SKM-1 (cell line): ENCODE results near the gene OR2A25.
"Not testable (repeated sequence)": the region's sequence is repeated elsewhere in the genome, so short reads cannot be mapped to it uniquely, and the experiment has no call there.

ENCODE experiments used
- DNase-seq: peaks from one replicate; lab custom pipeline; 2025; ENCODE audit not compliant: unreplicated experiment; lab: John Stamatoyannopoulos, UW

The OR2A25 gene

GRCh38 chr7:144069511-144069910, at the start of gene OR2A25:
Gene OR2A25, plus strand, starts transcription at chr7:144069811. Its CDS starts 4,409 bp downstream, at chr7:144074220.
- DNase-seq = no peak

DNA sequence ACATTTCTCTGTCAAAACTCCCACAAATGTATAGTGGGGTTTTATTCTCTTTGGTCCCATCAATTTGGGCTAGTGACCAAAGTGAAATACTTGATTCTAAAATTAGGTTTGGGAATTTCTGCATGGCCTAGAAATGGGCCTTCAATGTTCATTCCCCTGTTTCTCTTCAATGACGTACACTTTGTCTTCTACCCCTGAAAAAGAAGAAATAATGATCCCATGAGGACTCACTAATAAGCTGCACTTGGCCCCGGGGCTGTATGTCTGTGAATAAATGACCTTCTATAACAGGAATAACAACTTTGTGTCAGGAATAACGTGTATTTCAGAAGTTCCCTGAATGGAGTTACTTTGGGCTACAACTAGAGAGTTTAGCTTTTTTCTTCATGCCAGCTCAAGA, 49.3 kb upstream of the OR2A25 start:
- DNase-seq = no peak

DNA sequence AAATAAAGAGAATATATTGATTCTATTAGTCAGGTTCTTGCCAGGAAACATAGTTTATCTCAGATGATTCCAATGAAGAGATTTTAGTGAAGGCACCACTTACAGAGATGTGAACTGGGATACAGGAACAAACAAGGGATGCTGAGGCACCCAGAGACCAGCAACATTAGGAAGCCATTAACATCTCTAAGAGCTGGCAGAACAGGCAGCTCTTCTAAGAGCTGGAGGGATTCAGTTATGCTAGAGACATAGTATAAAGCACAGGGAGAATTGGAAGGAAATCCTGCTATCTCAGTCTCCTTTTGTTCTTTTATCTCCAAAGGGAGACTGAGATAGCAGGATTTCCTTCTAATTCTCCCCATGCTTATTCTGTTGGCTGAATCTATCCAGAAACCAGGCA, 47.4 kb upstream of the OR2A25 start:
- DNase-seq = no peak

GRCh38 chr7:144023171-144023827, 46.3 kb upstream of the OR2A25 start:
- no peak for DNase-seq

GRCh38 chr7:144024213-144024612, 45.4 kb upstream of the OR2A25 start:
- no peak for DNase-seq

DNA sequence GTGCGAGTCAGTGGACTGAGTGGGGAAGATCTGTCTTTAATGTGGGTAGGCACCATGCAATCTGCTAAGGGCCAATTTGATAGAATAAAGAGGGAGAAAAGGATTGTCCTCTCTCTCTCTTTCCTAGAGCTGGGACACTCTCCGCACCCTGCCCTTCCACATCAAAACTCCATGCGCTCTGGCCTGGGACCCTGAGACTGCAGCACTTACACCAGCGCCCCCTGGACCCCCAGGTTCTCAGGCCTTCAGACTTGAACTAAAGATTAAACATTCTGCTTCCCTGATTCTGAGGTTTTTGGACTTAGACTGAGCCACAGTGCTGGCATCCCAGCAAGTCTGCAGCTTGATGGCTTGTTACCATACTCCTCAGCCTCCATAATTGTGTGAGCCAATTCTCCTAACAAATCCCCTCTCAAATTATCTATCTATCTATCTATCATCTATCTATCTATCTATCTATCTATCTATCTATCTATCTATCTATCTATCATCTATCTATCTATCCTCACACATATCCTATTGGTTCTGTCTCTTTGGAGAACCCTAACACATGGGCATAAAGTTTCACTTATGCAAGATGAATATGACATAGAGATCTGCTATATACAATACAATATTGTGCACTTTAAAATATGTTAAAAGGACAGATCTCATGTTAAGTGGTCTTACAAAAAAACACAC, 43.3 kb upstream of the OR2A25 start:
- no peak for DNase-seq

DNA sequence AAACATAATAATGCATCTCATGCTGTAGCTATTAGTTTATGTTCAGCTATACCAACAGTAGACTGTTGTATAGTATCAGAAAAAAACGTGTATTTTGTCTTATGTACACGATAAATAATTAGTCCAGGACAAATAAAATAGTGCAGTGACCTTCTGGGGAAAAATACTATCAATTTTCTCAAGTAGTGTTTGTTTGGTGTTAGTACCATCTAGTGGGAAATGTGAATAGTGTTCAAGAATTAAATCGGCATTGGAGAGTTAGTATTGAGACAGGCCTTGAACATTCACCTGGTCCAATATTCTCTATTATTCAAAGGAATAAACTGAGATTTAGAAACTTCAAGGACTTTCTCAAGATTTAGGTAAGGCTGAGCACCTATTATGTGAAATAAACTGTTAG, 42.5 kb upstream of the OR2A25 start:
- DNase-seq = no peak

DNA sequence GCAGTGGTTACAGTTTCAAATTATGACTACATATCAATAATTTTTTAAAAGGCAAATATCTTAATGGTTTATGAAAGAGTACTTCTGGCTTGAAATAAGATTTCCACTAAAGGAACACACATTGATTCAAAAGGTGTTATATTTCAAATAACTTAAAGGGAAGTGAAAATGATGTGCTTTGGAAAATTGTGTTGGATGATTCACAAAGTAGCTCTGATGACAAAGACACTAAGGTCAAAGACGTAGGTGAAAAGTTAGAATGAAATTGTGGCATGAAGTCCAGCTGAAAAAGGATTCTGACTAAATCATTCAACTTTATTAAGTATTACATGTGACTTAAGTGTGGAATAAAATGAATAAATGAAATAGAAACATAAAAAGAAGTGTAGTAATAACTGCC, 41.6 kb upstream of the OR2A25 start:
- no peak for DNase-seq

GRCh38 chr7:144028547-144028946, 41.1 kb upstream of the OR2A25 start:
- DNase-seq = no peak

- no peak for DNase-seq
Observed at GRCh38 chr7:144032516-144032915, 37.1 kb upstream of the OR2A25 start.

GRCh38 chr7:144032985-144033709, 36.5 kb upstream of the OR2A25 start:
- DNase-seq = no peak

GRCh38 chr7:144035385-144035784, 34.2 kb upstream of the OR2A25 start:
- no peak for DNase-seq

- DNase-seq = no peak
Observed at GRCh38 chr7:144036302-144036885, 33.2 kb upstream of the OR2A25 start.

DNA sequence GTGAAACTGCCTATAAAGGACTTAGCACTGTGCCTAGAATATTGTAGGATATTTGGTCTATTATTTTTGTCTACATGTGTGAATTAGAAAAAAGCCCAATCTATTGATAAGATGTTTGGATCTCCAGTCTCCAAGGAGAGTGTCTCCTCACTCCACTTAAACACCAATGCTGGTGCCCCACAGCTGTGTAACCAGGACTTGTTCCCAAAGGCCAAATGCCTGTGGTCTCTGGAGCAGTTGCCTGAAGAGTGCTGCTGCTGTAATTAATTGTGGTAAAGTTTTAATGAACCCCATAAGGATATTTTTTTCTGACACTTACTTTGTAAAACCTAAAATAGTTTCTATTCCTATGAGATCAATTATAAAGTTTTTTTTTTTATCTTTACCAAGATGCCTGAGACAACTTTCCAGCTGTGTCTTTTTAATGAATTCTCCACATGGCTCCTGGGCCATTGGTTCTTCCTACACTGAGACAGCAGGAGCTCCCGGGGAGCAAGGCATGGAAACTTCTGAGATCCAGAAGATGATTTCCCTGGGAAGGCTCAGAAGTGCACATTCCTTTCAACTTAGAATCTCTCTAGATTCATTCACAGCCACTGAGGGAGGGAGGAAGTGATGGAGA, 32.1 kb upstream of the OR2A25 start:
- DNase-seq = no peak

- no peak for DNase-seq
Observed at GRCh38 chr7:144038887-144039286, 30.7 kb upstream of the OR2A25 start.

GRCh38 chr7:144048648-144049047, 21.0 kb upstream of the OR2A25 start, which contains the start of gene OR2A5:
Gene OR2A5, plus strand, starts transcription at chr7:144048948. Its CDS starts 1,454 bp downstream, at chr7:144050402.
- DNase-seq = no peak

GRCh38 chr7:144049491-144049890, 20.1 kb upstream of the OR2A25 start:
- DNase-seq = no peak

- no peak for DNase-seq
Observed at GRCh38 chr7:144050093-144050492, 19.5 kb upstream of the OR2A25 start.

DNA sequence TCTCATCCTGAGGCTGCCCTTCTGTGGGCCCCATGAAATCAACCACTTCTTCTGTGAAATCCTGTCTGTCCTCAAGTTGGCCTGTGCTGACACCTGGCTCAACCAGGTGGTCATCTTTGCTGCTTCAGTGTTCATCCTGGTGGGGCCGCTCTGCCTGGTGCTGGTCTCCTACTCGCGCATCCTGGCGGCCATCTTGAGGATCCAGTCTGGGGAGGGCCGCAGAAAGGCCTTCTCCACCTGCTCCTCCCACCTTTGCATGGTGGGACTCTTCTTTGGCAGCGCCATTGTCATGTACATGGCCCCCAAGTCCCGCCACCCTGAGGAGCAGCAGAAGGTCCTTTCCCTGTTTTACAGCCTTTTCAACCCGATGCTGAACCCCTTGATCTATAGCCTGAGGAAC, 18.7 kb upstream of the OR2A25 start:
- DNase-seq = not testable (repeated sequence)

GRCh38 chr7:144057954-144058353, 11.7 kb upstream of the OR2A25 start:
- DNase-seq = no peak

DNA sequence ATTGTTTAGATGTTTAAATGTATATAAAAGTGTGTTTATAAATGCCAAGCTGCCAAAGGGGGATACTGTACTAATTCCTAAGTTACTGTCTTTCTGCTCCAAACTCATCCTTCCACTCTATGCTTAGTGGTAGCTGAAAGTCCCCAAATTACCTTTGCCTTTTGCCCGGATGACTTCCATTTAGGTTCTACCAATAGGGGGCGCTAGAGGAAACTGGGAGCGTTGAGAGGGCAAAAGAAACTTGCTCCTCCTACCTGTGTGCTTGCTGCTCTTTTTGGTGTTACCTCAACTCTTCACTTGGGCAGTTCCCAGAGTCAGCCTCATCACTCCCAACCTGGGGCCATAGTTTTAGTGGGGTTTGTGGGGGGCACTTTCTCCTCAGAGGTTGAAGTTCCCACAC, 5.9 kb upstream of the OR2A25 start:
- DNase-seq = no peak
